GM19463 (cell line): ENCODE results near the gene ARID1B.

Experiments
- ATAC-seq: cut with Tn5 transposase; IDR thresholded peaks from one replicate; pipeline ENCODE4 v1.9.1; 2021; ENCODE audit warnings: mild to moderate bottlenecking, moderate library complexity; ENCODE audit not compliant: unreplicated experiment

Gene ARID1B

DNA sequence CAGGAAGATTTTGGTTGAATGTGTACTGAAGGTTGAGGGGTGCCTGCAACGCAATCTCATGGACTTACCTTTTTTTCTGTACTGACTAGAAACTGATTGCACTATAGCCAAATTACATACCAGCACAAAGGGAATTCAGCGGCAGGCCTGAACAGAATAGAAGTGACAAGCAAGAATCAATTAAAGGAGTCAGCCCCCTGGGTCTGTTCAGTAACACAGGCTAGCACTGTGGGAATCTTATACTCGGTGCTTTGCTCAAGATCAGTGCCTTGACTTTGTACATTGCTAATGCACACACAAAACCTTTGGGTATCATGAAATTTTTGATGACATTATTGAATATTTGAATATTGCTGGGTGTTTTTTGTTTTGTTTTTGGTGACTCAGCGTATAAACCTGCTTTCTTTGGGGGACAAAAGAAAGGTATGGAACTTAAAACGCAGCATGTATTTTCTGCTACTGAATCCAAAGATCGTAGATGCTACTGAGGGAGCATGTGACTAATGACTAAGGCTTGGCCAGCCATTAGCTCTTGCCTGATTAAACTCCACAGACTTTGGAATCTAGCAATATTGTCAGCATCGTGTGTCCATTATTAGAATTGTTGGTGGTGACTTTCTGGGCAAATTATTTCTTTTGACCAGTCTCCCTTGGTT, 236.6 kb downstream of the ARID1B start:
- no peak for ATAC-seq

DNA sequence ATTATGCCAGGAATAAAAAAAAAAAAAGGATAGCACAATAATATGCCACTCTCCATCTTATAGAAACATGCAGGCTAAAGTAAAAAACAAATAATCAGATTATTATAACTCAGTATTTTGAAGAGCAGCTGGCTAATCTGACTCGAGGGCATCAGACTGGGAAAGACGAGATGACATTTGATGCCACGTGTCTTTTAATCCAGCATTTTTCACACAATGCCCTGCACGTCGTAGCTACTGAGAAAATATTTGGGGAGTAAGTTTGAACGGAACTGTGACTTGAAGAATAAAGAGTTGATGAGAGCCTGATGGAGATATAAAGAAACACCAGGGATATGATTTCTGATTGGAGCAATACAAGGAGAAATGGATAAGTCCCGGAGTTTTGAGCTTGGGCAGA, 237.7 kb downstream of the ARID1B start:
- no peak for ATAC-seq

DNA sequence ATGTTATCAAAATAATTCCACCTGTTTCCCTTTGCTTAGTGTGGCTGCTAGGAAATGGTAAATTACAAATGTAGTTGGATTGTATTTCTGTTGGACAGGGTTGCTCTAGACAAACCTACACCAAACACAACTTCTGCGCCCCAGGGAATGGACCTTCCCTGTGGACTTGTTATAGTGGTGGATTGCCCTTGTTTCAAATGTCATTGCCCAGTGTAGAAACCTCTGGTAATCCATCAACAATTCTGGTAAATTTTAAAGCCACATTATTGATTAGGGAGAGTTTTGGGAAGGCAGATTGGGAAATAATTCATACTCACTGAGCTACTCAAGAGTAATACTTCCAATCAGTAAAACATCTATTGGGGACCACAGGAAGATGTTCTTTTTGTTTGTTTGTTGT, 239.8 kb downstream of the ARID1B start:
- ATAC-seq = no peak

DNA sequence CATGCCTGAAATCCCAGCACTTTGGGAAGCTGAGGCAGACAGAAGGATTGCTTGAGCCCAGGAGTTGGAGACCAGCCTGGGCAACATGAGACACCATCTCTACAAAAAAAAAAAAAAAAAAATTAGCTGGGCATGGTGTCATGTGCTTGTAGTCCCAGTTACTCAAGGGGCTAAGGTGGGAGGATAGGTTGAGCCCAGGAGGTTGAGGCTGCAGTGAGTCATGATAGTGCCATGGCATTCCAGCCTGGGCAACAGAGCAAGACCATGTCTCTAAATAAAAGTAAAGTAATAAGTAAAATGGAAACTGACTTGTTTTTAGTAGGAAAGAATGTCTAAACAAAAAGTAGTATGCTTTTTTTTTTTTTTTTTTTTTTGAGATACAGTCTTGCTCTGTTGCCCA, 240.7 kb downstream of the ARID1B start:
- ATAC-seq = no peak

DNA sequence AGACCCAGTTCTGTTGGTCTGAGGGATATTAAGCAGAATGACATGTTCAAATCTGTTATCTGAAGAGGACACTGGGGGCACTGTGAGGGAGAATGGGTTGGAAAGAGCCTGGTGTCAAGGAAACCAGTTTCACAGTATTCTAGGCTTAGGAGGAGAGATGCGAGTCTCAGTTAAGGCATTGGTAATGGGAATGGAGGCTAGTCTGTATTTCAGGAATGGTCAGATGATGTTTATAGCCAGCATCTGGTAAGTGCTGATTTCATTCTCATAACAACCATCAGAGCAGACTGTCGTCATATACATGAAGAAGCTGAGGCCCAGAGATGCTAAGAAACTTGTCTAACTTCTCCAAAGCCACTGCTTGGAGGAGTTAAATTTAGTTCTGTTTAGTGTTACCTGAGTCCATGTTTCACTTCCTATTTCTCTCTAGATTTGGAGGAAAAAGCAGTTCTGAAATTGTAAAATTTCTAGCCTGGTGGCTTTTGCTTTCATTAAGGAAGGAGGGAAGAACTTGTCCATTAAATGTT, 242.0 kb downstream of the ARID1B start:
- no peak for ATAC-seq

DNA sequence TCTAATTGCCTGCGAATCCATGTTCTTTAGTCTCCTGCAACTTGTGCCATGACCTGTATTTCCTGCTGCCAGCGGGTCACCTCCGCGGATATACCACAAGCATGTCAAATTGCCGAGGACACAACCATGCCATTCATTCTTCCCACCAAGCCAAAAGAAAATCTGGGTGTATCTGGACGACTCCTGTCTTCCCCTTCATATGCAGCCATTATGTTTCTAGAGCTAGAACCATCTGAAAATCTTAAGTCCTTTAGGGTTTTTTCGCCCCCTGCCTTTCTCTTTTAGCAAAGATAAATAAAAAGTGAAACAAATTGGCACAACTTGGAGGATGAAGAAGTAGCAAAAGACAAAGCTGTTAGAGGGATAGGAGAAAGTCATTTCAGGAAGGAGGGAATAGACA, 242.6 kb downstream of the ARID1B start:
- no peak for ATAC-seq

DNA sequence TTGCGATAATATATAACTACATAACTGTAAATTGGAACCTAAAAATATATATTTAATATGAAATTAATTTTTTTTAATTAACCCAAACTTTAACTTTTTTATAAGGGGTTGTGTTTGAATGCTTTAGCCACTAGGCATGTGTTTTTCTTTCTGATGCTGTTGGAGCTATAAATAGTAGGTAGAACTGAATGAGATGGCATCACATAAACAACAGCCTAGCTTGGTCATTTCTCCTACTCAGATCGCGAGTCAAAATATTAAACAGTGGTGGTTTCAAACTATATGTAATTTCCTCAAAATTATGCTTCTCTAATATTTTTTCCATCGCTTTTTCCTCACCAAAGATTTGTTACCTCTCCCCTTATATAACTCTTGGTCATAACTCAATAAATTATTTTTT, 243.2 kb downstream of the ARID1B start:
- no peak for ATAC-seq

DNA sequence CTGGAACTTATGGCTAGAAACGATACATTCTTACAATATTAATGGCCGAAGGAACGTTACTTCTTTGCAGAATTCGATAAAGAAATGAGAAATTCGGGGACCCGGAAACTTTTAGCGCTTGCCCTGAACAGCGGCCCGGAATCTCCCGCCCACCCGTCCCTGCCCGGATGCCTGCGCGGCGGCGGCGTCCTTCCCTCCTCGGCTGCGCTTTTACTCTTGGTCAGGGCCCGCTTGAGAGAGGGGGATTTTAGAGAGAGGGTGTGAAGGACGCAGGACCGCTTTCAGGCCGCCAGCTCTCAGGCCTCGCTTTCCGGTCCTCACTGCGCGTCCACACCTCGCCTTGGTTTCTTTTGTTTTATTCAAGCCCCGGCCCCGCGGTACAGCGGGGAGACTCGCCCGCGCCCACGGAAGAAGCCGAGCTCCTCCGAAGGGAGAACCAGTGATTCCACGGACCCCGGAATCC, 243.7 kb downstream of the ARID1B start:
- ATAC-seq = peak; percentile 34

DNA sequence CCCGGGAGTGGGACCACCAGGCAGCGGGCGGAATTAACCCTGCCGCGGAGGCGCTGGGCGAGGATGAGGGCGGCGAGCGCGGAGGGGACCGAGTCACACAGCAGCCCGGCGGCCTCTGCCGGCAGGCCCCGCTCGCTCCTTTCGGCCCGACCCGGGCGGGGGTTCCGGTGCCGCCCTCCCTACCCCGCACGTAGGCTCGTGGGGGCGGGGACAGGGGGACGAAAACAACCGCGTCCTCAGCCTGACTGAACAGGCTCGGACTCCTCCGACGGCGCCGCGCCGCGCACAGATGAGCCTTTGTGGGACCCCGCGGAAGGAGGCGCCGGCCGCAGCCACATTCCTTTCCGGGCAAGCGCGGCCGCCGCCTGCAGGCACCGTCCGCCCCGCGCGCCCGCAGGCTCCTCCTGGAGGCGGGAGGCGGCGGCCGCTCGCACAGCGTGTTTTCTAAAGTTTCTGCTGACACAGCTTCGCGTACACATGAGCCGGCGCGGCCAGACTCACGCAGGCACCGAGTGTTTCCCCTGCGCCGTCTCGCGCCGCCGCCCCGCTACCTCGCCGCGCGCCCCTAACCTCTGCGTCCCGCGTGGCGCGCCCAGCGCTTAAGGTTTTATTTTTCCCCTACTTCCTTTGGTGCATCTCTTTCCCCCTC, 244.3 kb downstream of the ARID1B start:
- peak; percentile 79 for ATAC-seq

DNA sequence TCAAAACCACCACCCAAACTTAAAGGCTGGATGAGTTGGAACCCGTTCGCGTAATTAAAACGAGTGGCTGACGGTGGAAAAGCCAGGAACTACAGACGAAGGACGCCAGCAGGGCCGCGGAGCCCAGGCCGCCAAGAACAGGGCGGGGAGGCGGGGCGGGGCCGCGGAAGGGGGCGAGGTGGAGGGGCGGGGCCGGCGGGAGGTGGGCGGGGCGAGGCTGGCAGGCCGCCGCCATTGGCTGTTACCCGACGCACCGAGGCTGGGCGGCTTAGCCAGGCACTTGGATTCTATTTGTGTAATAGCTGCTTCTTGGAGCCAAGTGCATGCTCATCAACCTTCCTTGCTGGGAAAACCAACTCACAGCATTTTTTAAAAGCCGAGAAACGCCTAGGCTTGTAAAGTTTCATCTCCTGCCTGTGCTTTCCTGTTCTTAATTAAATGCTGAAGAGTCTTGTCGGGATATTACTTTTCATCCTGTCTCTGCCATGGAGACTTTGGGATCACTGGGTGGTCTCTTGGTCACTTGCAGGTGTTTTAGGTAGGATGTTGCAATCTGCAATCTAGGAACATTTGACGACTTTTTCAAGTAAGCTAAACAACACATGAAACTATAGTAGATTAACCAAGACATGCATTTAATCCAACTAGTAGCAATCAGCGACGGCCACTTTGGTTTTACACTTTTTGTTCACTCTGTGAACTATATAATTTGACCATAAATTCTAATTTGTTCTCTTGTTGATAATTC, 245.0 kb downstream of the ARID1B start:
- peak; percentile 48 for ATAC-seq

DNA sequence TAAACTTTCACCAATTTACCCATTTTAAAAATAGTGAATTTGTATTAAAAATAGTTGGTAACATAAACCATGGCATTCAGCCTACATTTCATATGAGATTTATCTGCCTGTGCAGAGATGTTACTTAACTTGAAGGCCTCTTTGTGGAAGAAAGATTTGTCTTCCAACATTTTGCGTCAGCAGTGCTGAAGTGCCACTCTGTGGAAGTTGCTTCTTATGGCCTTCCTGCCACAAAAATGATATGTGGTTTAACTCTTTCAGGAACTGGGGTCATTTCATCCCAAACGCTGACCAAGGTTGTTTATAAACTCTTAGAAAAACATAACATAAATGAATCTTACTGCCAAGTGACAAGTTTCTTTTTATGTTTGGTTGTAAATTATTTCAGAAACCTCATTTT, 246.8 kb downstream of the ARID1B start:
- no peak for ATAC-seq

DNA sequence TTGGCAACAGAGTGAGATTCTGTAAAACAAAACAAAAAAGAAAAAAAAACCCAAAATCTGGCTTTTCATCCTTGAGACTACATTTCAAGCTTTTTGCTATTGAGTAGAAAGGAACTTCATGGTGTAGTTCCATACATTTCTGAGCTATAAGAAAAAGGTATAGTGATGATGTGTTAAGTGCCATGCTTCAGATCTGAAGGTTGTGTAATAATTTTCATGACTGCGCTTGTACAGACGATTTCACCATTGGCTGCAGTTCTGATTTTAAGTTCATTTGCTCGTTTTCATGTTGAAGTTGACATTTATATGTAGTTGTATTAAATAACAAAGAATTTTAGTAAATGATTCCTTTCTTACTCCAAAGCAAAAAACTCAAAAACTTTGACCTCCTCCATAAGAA, 247.6 kb downstream of the ARID1B start:
- no peak for ATAC-seq

DNA sequence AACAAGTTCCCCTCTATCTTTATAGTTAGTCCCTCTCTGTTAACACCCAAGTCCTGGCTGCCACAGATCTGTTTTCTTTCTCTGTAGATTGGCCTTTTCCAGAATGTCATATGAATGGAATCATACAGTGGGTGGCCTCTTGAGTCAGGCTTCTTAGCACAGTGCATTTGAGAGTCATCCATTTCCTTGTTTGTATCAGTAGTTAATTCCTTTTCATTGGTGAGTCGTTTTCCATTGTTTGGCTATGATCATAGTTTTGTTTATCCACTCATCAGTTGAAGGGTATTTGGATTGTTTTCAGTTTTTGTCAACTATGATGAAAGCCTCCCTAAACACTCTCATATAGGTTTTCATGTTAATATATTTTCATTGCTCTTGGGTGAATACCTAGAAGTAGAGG, 248.3 kb downstream of the ARID1B start:
- ATAC-seq = no peak

DNA sequence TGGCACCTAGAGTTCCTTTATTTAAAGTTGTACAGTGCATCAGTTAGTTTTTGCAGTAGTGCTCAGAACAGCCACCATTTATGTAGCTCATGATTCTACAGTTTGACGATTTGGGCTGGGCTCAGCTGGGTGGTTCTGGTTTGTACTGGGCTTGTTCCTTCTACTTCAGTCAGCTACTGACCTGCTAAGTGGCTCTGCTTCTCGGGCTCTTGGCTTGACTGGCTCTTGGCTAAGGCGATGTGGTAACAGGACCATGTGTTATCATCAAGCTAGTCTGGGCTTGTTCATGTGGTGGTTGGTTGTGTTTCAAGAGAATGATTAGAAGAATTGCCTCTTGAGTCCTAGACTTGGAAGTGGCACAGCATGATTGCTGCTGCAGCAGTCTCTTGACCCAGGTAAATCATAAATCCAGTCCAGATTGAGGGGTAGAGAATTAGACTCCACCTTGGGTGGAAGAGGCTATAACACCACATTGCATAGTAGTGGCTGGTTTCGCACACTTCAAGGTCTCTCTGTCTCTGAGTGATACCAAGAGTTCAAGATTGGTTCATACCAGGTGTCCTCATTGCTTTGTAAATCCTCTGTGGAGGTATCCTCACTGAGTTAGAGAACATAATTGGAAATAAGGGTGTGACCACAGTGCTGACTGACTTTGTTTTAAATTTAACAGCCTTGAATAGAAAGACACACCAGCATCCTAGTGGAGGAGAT, 253.0 kb downstream of the ARID1B start:
- ATAC-seq = peak; percentile 82

DNA sequence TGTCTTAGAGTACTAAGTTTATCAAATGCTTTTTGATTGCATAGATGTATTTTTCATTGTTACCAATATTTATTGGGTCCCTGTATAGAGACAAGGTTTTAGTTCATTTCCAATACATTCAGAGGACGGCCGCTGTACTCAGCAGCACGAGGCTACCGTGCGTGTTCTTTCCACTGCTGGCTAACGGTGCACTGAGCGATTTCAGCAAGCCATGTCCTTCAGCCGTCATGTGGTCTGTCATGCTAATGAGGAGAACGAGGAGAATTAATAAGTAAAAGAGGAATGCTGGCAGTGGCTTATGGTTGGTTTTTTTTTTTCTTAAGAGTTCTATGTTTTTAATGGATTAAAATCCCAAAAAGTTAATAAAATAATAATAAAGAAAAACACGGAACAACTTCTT, 253.6 kb downstream of the ARID1B start:
- no peak for ATAC-seq

DNA sequence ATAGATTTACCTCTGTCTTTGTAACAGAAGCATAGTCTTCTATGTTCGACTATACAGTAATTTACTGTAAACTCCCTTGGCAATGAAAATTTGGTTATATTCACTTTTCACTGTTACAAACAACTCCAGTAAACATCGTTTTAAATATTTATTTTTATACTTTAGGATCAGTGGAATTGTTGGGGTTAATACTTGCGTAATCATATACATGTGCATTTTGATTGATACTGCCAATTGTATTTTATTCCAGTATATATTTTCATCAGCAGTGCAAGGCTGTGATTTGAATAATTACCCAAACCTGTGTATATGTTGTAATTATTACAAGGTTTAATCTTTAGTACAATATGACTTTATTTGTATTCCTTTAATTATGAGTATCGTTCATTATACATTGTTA, 255.7 kb downstream of the ARID1B start:
- no peak for ATAC-seq

DNA sequence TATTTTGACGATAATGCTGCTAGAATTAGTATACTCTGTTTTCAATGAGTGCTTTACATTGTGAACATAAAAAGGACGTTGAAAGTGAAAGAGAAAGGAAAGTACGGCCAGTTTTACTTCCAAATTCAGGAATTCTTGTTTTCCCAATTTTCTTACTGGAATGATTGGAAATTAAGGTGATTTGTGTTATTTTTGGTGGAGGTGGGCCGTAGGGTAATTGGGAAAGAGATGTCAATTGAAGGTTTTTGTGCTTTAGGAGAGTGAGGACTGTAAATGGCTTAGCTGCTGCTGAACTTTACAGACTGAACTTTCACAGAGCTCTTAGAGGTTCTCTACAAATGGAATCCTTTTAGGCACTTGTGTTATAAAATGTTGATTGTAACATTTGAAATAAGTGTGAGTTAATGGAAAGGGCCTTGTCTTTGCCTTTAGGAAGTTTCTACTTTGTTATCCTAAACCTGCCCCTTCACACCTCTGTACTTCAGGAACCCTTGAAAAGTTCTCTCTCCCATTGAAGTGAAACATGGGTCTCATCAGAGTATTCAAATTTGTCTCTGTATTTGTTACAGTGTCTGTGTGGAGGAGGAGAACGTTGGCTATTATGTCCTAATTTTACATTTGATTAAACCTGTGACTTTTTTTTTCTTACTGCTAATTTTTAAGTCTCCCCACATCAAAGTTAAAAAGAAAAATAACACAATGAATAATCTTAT, 256.4 kb downstream of the ARID1B start:
- no peak for ATAC-seq

DNA sequence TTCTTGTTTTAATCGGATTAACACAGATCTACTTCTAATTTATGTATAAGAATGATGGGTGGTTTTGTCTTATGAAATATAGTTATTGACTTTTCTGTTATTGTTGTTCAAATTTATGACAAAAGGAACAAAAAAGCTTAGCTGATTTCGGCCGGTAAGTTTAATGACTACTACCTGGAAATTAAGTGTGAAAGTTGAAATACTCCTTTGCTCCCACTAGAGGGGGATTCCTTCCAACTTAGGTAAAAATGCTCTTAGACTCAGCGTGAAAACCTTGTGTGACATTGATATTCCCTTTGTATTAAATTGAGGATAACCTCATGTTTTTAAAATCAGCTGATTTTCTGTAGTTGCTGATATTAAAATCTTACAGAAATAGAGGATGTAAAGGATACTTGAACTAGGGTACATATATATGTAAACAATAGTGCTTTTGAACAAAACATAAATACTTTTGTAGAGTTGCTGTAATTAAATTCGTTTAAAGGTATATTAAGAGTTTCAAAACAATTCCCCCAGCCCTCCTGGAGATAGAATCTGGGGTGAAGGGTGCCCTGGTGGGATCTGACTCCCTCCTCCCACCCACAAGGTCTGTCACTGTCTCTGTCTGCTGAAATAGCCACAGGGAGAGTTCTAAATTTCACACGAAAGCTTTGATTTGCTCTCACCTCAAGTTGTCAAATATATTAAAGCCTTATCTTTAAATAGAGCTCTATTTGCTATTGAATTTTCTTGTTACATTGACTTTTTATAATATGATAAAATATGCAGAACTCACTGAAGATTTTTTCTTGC, 257.5 kb downstream of the ARID1B start:
- no peak for ATAC-seq

DNA sequence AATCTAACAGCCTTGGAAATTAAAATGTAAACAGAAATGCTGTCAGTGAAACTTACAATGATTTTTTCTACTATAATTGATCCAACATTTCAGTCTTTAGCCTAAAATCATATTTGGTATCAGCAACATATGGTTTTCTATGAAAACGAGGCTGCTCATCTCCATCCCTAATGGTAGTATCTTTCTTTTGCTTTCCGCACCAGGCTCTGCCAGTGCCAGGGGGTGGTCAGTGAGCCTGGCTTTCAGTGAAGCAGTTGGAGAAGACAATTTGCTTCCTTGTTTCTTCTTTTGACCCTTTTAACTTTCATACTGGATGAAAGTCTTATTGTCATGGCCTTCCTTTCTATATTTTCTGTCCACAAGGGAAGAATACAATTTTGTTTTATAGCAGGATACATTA, 258.4 kb downstream of the ARID1B start:
- ATAC-seq = no peak

DNA sequence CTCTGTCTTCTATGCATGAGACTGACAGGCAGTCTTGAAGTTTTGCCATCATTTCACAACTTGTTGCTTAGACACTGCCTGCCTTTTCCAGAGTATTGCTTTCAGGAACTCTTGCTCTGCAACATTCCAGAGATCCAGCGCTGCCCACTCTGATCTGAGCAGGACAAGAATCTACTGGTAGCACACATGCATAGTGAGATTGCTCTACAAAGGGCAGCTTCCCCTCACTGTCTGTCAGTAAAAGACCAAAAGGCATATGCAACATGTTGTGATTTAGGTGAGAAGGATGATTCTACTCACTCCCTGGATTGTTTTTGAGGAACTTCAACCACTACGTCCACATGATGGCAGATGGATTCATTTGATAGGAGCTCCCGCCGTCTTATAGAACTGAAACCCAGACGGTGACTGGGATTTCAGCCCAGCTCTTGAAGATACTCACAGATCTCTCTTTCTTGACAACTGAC, 259.1 kb downstream of the ARID1B start:
- no peak for ATAC-seq
